HPDE6-E6E7 (cell line): ENCODE measurements around the gene CDC42EP2.
"Not testable (repeated sequence)": the region's sequence is repeated elsewhere in the genome, so short reads cannot be mapped to it uniquely, and the experiment has no call there.

Experiments
- DNase-seq: peaks from one replicate; pipeline ENCODE4 v3.0.0; 2011; ENCODE audit warnings: missing footprints; ENCODE audit errors: extremely low spot score

CDC42EP2 gene

GRCh38 chr11:65320386-65321075 lies 5.9 kb downstream of the CDC42EP2 start:
- DNase-seq: no peak

GRCh38 chr11:65321076-65321475 lies 6.4 kb downstream of the CDC42EP2 start:
- no peak for DNase-seq

- no peak for DNase-seq
Measured at GRCh38 chr11:65321828-65322485, 7.3 kb downstream of the CDC42EP2 start.

GRCh38 chr11:65323813-65324212 lies 9.1 kb downstream of the CDC42EP2 start:
- no peak for DNase-seq

- no peak for DNase-seq
Measured at GRCh38 chr11:65325435-65325834, 10.8 kb downstream of the CDC42EP2 start.

- DNase-seq: no peak
Measured at GRCh38 chr11:65327021-65327420, 12.4 kb downstream of the CDC42EP2 start.

- DNase-seq: no peak
Measured at GRCh38 chr11:65329478-65329877, 14.8 kb downstream of the CDC42EP2 start.

- peak; percentile 56 for DNase-seq
Measured at GRCh38 chr11:65329944-65330403, 15.3 kb downstream of the CDC42EP2 start.

- no peak for DNase-seq
Measured at GRCh38 chr11:65330544-65330943, 15.9 kb downstream of the CDC42EP2 start.

- not testable (repeated sequence) for DNase-seq
Measured at GRCh38 chr11:65332591-65332990, 17.9 kb downstream of the CDC42EP2 start.

GRCh38 chr11:65334696-65335295 lies 20.1 kb downstream of the CDC42EP2 start:
- DNase-seq: no peak

- DNase-seq: no peak
Measured at GRCh38 chr11:65338676-65339075, 24.0 kb downstream of the CDC42EP2 start.

- DNase-seq: no peak
Measured at GRCh38 chr11:65340226-65340625, 25.6 kb downstream of the CDC42EP2 start.

- DNase-seq: no peak
Measured at GRCh38 chr11:65341856-65342255, 27.2 kb downstream of the CDC42EP2 start.

- no peak for DNase-seq
Measured at GRCh38 chr11:65351511-65351910, 36.8 kb downstream of the CDC42EP2 start.

- no peak for DNase-seq
Measured at GRCh38 chr11:65352783-65353182, 38.1 kb downstream of the CDC42EP2 start.

GRCh38 chr11:65353376-65353775 lies 38.7 kb downstream of the CDC42EP2 start:
- no peak for DNase-seq

GRCh38 chr11:65353900-65354264 lies 39.2 kb downstream of the CDC42EP2 start:
- DNase-seq: no peak

- peak; percentile 98 for DNase-seq
Measured at GRCh38 chr11:65354265-65355012, 39.8 kb downstream of the CDC42EP2 start, which contains the start of gene TIGD3. TIGD3 (plus strand) TSS chr11:65354751; CDS start chr11:65355809, 1,058 bp downstream.

GRCh38 chr11:65355013-65355775 lies 40.5 kb downstream of the CDC42EP2 start:
- no peak for DNase-seq

- DNase-seq: no peak
Measured at GRCh38 chr11:65355776-65356393, 41.2 kb downstream of the CDC42EP2 start.
